Measurements from ENCODE around the gene ZSCAN12.
"Not testable (repeated sequence)": the region's sequence is repeated elsewhere in the genome, so short reads cannot be mapped to it uniquely, and the experiment has no call there.

Gene ZSCAN12

DNA sequence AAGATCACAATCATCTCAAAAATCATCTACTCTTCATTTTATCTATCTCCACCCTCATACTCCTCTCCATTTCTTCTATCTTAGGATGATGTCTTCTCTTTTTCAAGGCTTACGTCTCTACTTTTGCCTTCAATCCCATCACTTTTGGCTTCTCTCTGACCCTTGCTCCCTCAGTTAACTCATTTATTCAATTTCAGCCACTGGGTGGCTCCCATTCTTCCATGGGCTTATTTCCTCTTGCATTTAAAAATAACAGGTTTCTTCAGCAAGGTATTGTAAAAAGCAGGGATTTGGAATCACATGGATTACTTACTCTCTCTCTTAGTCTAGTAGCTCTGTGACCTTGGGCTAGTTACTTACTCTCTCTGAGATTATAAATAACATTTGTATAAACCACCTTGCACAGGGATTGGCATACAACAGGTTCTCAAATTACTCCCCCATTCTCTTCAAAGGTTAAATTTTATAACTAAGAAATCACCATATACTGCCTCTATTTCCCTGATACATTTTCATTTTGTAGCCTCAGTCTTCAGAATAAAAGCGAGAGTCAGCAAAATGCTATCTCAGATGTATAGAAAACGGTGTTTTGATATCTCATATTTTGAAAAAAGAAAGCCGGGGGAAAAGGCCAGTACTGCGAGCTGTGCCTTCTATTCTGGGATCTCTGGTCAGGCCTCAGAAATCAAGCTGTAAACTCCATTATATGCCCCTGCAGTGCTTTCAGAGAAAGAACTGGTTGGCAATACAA, 5.5 kb downstream of the ZSCAN12 start:
- DNase-seq (ENCODE audit: low spot score), result no peak

DNA sequence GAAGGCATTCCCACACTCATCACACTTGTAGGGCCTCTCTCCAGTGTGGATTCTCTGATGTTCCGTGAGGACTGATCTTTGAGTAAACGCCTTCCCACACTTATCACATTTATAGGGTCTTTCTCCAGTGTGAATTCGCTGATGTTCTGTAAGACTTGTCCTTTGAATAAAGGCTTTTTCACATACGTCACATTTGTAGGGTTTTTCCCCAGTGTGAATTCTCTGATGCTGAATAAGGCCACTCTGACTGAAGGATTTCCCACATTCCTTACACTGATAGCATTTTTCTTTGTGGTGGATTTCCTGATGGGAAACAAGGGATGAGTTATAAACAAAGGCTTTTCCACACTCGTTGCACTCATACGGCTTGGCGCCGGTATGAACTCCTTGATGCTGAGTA, 8.9 kb downstream of the ZSCAN12 start:
- no peak for DNase-seq (ENCODE audit: low spot score)

DNA sequence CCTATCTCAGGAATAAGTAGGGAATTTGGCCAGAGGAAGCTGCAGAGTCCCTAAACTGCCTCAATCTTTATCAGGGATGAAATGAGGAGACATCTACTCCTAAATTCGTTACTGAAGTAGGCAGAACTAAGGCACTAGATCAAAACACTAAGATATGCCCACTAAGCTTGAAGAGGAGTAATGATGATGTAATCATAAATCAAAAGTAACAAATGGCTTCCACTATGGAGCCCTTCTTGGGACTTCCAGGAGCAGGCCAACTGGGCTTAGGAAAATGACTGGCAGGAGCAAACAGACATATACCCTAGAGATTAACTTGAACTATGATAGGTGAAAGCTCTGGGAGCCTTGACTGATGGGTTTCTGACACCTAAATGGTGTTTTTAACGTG, 15.4 kb downstream of the ZSCAN12 start:
- no peak for DNase-seq (ENCODE audit: low spot score)

DNA sequence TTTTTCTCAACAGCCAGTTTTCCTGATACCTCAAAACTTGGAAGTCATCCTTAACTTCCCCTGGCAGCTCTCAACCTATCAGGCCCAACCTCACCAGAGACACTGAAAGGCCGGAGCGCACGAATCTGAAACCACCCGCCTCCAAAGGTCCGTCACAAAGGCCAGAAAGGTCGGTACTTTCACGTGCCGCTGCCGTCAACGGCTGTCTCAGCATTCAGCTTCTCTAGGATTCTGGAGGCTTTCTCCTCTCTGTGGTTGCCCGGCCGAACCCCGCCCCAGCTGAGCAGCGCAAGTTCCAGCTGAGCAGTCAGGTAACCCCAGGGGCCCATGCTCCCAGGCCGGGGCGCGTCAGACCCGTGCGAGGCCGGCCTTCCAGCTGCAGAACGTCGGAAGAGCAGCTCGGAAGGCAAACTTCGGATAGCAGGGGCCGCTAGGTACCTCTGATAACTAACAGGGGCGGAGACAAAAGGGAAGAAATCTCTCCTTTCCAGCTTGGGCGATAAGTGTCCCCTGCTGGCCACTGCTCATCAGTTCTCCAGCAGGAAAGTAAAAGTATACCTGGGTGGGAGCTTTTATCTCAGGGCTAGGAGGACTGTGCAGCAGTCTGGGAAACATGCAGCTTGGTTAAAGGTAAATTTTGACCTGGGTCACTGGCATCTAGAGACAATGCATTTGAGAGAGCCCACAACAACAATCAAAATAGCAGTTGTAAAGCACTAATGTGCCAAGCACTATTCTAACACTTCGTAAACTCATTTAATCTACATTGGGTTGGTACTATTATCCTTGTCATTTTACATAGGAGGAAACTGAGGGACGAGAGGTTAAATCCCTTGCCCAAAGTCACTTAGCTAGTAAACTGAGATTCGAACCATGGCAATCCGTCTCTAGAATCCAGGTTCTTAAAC, 16.1 kb downstream of the ZSCAN12 start:
- peak; percentile 63 for DNase-seq (ENCODE audit: low spot score)

DNA sequence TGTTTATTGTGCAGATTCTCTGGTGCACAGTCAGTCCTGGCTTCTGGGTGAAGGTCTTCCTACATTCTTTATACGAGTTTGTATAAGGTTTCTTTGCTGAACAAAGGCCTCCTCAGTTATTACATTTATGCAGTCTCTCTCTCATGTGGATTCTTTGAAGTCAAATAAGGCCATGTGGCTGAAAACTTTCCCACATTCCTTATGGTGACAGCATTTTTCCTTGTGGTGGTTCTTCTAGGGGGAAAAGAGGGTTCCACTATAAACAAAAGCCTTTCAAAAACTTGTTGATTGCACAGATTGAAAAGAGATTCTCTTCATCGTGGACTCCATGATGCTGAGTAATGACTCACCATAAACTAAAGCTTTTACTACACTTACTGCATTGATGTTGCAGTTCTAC, 19.2 kb downstream of the ZSCAN12 start:
- DNase-seq (ENCODE audit: low spot score), result no peak

DNA sequence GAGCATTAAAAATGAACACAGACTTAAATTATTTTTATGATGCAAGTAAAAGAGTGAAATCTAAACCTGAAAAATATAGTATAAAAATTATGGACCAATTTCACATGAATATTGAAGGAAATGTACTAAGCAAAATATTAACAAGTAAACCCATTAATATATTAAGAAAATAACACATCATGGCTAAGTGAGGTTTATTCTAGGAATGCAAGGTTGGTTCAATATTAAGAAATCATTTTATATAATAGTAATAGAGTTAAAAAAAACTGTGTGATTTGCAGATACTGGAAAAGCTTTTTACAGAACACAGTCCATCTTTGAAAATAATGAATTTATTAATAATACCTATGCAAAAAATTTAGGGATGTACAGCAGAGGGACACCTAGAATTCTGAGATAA, 20.9 kb downstream of the ZSCAN12 start:
- no peak for DNase-seq (ENCODE audit: low spot score)

DNA sequence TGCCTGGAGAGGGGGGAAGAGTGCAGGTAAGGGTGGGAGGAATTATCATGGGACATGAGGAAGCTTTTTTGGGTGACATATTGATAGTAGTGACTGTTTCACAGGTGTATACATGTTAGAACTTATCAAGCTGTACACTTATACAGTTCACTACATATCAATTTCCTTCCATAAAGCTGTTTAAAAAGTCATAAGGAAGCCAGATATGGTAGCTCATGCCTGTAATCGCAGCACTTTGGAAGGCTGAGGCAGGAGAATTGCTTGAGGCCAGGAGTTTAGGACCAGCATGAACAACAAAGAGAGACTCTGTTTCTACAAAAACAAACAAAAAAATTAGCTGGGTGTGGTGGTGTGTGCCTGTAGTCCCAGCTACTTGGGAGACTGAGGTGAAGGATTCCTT, 21.7 kb downstream of the ZSCAN12 start:
- no peak for DNase-seq (ENCODE audit: low spot score)

DNA sequence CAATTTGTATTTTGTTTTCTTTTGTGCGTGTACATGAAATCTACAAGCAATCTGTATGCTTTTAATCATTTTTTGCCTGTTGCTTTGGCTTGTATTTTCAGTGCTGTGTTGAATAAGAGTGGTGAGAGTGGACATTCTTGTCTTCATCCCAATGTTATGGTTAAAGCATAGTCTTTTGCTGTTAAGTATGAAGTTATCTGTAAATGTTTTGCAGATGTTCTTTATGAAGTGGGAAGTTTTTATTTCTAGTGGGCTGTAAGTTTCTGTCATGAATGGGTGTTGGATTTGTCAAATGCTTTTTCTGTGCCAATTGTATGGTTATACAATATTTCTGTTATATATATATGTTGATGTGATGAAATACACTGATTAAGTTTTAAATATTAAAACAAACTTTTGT, 25.6 kb downstream of the ZSCAN12 start:
- no peak for DNase-seq (ENCODE audit: low spot score)

DNA sequence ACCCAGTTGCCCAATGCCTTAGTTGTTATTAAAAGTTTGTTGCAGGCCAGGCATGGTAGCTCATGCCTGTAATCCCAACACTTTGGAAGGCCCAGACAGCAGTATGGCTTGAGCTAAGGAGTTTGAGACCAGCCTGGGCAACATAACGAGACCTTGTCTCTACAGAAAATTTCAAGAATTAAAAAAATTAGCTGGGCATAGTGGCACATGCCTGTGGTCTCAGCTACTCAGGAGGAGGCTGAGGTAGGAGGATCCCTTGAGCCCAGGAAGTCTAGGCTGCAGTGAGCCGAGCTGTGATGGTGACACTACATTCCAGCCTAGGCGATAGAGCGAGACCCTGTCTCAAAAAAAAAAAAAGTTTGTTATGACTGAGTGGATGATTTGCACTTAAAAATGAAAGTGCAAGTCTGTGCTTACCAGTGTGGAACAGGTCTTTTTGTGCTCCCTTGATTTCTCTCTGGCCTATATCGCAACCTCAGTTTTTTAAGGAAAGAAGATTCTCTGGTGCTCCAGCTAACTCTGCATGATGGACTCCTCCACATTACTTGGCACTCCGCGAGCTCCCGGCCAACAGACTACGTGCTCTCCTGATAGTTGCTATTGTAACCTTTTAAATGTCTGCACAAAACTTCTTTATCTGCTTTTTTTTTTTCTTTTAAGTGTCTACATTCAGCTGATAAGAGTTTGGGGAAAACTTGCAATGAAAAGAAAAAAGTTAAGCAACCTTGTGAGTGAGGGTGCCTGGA, 27.7 kb downstream of the ZSCAN12 start:
- DNase-seq (ENCODE audit: low spot score), result no peak

DNA sequence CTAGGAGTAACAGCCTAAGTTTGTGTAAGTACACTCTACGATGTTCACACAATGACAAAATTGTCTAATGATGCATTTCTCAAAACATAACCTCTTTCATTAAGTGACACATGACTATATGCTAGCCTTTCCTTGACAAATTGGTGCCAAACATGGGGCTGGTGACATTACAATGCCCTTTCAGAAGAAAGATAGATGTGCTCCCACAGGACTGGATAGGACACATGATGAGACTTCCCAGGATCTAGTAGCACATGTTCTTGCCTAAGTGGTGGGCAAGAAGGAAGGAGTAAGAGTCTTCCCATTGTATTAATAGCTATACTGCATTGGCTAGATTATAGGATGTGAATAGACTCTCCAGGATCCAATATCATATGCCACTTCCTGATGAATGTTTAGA, 28.3 kb downstream of the ZSCAN12 start:
- no peak for DNase-seq (ENCODE audit: low spot score)

DNA sequence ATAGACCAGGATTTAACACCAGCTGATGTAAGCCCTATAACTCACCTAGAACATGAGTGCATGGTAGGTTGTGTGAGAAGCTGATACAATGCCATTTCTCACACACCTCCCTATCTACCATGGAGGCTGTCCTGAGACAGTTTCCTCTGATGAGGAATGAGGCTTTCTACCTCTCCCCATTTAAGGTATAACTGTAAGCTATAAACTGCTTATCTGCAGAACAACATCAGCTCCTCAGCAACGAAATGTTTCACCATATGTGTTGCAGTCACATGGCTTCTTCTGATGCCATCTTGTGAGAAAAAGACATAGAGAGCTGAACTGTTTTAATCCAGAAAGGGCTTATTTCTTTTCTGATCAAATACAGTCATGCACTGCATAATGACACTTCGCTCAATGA, 29.1 kb downstream of the ZSCAN12 start:
- DNase-seq (ENCODE audit: low spot score), result no peak

DNA sequence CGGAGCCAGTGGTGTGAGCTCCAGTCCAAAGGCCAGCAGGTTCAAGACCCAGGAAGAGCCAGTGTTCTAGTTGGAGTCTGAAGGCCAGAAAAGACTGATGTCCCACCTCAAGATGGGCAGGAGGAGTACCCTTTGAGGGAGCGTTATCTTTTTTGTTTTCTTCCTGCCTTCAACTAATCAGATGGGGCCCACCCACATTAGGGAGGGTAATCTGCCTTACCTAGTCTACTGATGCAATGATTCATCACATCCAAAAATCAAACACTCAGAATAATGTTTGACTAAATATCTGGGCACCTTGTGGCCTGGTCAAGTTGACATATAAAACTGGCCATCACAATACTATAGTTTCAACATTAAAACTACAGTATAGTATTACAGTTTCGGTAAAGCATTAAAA, 30.1 kb downstream of the ZSCAN12 start:
- DNase-seq (ENCODE audit: low spot score), result no peak

DNA sequence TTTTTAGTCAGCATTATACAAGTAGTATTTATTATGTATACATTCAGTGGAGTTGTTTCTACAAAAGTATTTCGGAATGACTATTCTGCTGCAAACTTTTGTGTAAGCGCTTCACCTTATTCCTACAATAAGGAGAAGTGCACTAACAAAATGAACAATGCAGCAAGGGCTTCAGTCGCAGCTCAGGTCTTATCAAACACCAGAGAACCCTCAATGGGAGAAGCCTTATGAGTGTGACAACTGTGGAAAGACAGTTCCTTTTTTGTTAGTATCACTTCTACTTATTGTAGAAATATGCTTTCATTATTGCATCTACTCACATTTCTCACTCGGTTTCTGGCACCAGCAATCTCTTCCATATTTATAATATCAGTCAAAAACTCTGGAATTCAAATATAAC, 31.0 kb downstream of the ZSCAN12 start:
- no peak for DNase-seq (ENCODE audit: low spot score)

DNA sequence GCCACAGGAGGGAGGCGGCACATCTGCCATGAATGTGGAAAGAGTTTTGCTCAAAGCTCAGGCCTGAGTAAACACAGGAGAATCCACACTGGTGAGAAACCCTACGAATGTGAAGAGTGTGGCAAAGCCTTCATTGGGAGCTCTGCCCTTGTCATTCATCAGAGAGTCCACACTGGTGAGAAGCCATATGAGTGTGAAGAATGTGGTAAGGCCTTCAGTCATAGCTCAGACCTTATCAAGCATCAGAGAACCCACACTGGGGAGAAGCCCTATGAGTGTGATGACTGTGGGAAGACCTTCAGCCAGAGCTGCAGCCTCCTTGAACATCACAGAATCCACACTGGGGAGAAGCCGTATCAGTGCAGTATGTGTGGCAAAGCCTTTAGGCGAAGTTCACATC, 34.0 kb downstream of the ZSCAN12 start:
- not testable (repeated sequence) for DNase-seq (ENCODE audit: low spot score)

DNA sequence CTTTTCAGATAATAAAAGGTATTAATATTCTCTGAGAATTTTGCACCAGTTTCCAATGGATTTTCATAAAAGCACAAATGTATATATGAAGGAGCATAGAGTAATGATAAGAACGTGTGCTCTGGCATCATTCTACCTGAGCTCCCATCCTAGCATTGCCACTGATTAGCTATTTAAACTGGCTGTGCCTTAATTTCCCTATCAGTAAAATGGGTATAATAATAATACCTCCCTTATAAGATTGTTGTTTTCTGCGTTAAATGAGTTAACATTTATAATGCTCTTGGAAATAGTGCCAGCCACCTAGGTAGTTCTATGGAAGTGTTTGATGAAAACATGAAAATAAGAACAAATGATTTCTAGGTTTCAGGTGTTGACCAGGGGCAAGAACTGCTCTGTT, 38.6 kb downstream of the ZSCAN12 start:
- no peak for DNase-seq (ENCODE audit: low spot score)

DNA sequence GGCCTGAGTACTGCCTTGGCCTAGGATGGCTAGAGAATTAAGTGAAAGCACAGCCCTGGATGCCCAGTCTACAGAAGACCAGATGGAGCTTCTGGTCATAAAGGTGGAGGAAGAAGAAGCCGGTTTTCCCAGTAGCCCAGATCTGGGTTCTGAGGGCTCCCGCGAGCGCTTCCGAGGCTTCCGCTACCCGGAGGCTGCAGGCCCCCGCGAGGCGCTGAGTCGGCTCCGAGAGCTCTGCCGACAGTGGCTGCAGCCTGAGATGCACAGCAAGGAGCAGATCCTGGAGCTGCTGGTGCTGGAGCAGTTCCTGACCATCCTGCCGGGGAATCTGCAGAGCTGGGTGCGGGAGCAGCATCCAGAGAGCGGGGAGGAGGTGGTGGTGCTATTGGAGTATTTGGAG, 40.0 kb downstream of the ZSCAN12 start:
- not testable (repeated sequence) for DNase-seq (ENCODE audit: low spot score)

DNA sequence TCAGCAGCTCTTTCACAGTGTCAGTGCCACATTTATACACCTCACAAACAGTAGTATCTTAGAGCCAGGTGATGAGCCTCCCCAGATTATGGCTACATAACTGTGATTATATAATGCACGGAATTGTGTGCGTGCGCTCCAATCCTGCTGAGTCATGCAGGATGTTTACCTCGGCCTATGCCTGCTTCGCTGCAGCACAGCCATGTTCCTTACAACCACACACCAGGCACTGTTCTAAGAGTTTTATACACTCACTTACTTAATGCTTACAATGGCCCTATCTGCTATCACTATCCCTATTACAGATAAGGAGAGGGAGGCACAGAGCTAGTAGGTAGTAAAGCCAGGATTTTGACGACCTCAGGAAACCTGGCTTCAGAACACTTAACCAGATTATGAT, 42.5 kb downstream of the ZSCAN12 start:
- DNase-seq (ENCODE audit: low spot score), result peak; percentile 79

DNA sequence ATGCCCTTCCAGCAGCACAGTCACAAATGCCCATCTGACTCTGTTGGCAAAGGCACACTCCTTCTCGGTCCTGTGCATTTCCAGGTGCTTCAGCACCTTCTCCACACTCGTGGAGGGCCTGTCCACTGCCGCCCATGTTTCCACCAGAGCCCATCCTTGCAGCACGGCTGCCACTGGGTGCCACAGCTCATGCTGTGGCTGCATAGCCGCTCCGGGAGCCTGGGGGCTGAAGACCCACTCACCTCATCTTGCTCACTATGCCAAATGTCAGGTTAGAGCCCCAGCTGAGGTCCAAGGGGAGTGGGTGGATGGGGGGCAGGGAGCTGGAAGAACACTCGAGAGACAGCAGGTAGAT, 42.9 kb downstream of the ZSCAN12 start:
- no peak for DNase-seq (ENCODE audit: low spot score)

DNA sequence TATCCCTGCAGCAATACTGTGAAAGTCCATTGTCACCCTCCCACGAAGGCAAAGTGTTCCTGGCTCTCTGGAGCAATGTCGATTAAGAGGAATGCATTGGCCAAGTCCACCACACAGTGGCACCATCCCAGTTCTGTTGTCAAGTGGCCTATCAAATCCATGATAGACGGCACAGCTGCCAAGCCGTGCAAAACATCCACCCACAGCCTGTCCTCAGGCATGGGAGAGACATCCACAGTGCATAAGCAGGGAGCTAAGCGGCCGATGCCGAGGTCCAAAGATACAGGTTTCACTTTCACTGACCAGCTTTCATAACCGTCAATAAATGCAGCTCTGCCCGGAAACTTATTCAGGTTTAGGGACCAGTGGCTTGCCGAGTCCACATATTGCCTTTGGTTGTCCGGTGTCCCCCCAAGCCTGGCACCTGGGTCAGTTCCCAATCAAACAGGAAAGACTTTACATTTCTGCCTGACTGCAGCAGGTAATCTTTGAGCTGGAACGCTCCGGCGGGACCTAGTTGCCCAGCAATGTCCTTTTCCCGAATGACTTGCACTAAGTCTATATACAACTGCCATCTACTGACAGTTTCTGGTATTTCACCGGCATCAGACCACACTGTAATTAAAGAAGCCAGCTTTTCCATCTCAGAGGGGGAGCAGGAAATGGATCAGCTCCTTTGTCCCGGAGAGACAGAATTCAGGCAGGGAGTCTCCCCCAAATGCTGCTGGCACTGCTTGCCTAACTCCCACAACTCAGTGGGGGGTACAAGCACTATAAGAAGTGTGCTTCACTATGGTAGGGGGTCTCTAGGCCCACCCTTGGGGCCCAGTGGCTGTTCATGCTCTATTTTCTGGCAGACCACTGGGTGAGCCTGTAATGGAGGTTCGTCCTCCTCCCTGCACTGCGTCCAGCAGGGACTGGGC, 43.5 kb downstream of the ZSCAN12 start:
- DNase-seq (ENCODE audit: low spot score), result peak; percentile 91

DNA sequence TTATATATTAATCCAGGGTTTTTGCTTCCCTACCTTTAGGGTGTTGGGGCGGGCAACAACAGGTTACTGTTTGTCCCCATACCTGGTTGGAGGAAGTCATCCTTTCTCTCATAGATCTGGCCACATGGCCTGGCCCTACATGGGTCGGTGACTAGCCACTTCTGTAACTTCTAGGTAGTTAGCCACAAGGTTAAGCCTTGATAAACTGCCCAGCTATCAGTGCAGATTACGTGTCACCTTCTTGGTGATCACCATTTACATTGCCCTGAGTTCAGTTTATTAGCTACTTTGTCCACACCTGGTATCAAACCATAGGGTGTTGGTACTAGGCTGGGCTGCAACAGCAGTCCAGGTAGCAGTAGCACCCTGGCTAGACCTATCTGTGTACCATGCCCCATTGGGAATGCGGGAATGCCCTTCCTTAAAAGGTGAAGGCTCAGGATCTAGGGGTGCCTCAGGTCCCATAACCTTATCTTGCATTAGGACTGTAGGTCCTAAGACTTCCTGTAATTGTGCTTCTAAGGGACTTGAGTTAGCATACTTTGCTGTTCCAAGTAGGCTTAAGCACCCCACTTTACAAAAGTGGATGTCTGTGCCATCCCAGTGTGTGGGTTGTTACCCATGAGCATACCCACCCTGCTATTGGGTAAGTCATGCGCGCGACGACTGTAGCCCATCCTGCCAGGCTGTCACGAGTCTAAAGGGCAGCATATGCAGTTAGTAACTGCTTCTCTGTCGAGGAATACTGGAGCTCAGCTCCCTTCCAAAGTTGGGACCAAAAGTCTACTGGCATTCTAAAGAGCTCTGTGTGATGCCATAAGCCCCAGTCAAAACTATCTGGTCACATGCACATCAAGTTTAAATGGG, 44.6 kb downstream of the ZSCAN12 start:
- no peak for DNase-seq (ENCODE audit: low spot score)
